Activated CD8-positive, alpha-beta memory T cell treated with anti-CD3 and anti-CD28 coated beads, Interleukin-2, amount 50 U/mL, for 24 hours (primary cell): ENCODE results near the gene HOXA6.

Experiments
- DNase-seq: peaks from one replicate; pipeline ENCODE4 v3.0.0-alpha.2; 2020; ENCODE audit errors: extremely low read depth

The HOXA6 gene

DNA sequence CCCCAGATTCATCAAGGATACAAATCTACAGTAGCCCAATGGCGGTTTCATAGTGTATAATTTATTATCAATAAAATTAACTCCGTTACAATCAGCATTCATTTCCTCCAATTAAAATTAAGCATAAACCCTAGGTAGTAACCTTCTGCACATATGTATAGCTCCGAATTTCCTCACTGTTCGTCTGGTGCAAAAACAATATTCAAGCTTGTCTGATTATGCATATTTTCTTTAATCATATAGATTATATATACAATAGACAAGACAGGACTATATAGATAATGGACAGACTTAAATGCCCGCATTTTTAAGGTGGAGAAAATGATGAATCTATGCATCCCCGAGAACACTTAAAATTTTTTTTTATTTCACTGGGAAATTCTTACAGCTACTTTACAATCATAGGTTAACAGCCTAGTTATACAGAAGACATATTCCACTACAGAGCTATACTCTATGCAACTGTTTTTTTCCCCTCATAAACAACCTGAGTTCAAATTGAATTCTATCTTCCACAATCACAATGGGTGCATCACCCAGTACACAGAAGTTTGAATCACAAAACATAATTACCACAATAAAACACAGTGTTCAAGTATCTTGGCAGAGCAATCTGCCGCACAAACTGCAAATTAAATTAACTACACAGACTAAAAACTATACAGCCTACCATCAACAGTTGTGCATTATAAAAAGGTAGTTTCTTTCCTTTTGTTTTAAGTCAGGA is 15.2 kb upstream of the HOXA6 start:
- DNase-seq, result no peak

DNA sequence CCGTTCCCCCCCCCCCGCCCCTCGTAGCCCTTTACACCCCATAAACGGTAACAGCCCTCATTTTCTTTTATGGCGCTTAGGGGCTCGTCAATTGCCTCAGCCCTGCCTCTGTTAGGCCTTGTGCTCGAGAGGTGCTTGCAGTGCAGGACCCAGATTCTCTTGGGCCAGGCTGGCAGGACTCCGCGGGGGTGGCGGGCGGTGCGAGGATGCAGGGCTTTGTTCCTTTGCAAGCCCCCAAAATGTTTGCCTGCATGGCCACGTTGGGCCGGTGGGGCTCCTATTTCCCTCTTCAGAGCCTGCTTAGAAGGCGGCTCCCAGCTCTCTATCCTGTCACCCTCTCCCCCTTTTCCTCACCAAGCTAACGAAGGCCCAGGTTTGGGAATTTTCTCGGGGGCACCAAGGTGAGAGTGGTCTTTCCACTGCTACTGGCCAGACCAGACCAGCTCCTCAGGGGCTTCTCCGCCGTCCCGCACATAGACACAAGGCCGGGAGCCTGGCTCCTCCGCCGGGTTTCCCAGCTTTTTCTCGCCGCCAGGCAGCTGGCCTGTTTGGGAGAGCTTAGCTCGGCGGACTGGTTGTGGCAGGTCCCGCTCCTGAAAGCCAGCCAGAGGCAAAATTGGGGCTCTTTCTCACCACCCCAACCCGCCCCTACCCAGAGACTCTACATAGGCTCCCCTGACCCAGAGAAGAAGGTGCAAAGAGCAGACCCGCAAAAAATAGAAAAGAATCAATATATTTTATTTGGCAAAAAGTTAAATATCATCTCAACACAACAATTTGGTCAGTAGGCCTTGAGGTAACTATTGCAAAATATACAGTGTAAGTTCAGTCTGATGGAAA is 14.4 kb upstream of the HOXA6 start:
- no peak for DNase-seq

DNA sequence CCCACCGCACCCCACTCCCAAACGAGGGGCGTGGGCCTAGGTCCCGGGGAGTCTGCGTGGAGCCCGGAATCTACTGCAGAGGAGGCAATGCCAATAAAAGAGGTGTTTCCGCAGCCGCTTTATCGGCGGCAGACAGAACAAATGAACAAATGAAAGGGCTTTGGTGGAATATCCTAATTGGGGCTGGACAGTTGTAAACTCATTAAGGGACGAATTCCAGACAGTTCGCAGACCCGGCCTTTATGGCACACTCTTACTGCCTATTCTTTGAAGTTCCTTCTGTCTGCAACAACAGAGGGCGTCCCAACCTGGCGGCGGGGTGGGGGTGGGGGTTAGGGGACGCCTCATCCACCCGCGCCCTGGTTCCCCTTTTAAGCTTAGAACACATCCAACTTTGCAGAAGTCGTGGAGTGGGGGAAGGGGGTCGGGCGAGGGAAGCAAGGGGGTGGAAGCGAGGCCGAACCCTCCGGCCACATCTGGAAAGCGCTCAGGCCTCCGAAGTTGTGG is 13.7 kb upstream of the HOXA6 start:
- no peak for DNase-seq

DNA sequence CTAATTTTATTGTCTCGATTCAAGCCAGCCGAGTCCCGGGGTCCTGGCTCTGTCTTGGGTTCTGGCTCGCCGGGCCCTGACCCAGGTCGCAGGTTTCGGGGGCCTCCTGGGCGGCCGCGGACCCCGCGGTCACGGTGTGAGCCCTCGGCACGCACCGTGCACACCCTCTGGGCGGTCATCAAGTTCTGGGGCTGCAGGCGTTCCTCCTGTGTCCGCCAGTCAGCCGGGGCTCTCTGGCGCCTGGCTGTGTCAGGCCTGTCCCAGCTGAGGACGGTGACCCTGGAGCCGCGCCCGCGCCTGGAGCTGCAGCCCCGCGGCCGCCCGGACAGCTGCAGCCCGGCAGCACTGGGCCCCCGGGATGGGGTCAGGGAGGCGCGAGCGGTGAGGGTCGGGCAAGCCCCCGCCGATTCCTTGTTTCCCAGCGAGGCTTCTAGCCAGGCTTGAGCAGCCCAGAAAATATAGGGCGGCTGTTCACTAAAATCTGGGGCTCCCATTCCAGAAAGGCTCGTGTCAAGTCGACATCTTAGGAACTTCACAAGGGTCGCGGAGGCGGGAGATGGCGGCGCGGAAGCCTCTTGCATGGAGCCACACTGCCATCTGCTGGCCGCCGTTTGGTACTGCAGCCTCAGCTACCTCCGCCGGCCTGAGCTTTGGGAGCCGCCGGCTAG is 13.1 kb upstream of the HOXA6 start:
- DNase-seq, result peak; percentile 64

DNA sequence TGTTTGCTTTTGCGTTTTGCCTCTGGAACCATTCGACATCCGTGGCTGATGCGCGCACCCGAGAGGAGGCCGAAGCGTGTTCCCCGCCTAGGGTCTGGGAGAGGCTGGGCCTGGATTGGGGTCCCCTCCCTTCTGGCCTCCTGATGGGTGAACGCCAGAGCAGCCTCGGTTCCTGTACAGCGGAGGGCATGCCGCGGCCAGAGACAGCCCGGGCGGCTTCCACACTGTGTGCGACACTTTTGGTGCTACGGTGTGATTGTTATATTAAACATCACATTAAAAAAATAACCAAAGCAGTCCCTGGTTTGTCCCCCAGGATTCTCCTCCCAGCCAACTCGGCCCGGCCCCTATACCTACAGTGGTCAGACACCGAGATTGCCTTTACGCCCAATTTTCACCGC is 12.6 kb upstream of the HOXA6 start:
- no peak for DNase-seq

DNA sequence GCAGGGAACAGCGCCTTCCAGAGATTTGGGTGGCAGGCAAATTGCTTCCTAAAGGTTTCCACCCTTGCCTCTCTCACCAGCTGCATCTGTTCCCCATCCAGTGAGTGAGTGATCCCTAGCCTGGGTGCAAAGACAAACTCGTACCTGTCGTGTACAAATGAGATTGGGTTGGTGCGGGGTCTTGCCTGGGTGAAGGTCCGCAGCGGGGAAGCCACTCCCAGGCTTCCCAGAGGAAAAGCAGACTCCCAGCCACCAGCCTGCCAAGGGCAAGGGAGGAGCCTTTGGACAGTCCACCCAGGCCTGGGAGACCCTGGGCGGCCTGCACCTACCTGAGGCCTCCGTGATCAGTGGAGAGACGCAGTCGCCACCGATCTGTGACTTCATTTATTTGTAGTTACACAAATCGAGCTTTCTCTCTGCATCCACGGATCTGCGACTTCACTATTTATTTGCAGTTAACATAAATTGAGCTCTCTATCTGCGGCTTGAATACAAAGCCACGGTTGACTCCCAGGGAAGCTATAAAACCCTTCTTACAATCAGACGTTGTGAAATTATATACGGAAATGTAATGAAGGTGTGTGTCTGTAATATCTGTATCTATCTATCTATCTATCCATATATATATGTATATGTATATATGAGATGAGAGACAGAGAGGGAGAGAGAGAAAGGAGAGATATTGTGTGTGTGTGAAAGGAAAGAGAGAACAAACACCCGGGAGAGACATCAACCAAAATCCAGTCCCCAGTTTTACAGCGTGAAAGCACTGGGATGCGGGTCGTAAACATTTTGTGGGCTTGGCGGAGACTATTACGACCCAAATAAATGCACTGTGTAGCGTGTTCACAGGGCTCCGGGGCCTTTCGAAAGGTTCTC is 11.9 kb upstream of the HOXA6 start:
- no peak for DNase-seq

- no peak for DNase-seq
Measured at GRCh38 chr7:27158436-27159265, 11.1 kb upstream of the HOXA6 start.

DNA sequence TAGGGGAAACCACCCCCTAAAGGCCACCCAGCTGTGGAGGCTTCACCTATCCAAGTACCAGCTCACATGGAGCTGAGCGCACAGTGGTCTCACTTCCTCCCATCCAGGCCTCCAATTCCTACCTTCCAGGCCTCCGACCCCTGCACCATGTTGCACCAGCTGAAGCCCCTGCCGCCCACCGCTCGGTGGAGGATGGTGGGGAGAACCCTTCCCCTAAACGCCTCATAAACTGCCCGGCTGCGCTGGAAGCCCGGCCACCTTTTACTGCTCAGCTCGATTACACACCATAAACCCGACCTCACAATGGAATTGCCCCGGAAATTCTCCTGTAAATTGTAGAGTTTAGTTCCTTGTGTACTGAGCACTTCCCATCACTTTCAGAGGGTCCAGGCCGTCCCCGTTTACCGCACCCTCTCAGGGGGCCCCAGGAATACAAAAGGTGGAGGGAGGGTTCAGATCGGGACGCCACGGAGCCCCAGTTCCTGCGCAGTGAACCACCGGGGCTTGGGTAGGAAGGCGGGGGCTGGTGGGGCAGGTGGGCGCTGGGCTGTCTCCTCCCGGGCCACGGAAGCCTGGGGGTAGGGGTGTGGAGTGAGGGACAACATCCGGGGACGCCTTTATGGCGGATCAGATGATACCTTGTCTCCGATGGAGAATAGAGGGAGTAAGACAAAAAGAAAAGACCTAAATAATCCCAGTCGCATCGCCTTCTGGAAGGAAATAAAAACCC is 10.3 kb upstream of the HOXA6 start:
- DNase-seq, result no peak

DNA sequence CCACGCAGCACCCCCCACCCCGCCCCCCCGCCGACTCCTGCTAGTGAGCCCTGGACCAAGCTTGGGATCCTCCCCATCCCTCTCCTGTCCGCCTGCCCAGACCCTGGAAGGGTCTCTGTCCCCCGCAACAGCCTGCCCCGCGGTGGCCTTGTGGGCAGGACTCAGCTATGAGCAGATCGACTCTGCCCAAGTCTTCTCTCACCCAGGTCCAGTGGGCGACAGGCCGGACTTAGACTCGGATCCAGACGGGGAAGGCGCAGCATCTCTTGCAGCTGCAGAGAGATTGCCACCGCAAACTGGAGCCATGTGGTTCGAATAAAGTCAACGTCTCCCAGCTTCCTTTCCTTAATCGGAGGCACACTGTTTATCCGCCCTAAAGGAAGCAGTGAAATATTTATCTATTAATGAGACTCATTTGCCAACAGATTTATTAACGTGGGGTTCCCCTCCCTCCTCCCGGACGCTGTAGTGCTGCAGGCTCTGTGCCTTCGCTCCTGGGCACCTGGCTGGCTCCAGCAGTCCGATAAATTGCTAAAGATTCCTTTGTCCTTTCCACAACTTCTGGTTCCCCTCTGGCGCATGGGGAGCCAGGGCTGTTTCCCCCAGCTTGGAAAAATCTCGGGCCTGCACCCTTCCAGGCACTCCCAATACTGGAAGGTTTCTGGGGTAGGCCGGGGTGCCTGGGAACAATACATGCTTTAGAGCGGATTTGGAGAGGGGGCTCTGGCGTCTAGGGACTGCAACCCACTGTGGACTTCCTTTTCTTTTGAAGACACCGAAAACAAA is 9.5 kb upstream of the HOXA6 start:
- no peak for DNase-seq

DNA sequence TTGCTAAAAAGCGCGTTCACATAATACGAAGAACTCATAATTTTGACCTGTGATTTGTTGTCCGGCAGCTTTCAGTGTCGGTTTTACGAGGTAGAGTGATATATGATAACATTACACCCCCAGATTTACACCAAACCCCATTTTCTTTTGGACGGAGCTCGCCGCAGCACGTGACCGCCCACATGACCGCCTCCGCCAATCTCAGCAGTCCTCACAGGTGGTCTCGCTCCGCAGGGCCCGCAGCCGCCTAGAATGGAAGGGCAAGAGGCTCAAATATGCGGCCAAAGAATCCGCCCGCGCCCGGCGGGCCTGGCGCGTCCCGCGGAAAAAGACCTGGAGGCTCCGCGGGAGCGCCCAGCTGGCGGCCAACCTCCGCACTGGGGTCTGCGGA is 8.9 kb upstream of the HOXA6 start, which contains the start of gene HOXA7:
HOXA7 (minus strand) TSS at position 168 of the 391 bp plus-strand sequence; CDS start at position 38, 130 bp downstream.
- DNase-seq, result no peak

GRCh38 chr7:27155816-27156507 is 8.4 kb upstream of the HOXA6 start:
- DNase-seq, result no peak

GRCh38 chr7:27154901-27155815 is 7.6 kb upstream of the HOXA6 start:
- no peak for DNase-seq

DNA sequence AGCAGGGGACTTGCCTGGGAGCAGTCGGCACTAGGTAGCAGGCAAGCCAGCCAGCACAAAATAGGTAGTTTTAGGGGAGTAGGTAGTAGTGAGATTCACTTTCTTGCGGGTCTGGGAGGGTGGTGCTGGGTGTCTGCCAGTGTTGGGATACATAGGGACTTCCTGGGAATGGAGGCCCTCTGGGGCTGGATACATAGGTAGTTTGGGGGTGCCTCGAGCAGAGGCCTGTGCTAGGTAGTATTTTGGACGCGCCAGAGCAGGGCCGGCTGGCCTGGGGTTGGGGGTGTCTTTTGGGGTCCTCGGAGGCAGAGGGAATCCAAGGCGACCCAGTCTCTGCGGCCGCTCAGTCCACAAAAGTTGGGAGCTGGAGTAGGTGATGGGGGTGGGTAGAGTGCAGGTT is 6.8 kb upstream of the HOXA6 start:
- no peak for DNase-seq

GRCh38 chr7:27153526-27153925 is 6.0 kb upstream of the HOXA6 start:
- no peak for DNase-seq

GRCh38 chr7:27152816-27153442 is 5.4 kb upstream of the HOXA6 start:
- DNase-seq, result no peak

GRCh38 chr7:27151931-27152815 is 4.6 kb upstream of the HOXA6 start, which contains the start of gene HOXA3:
Gene HOXA3, minus strand, starts transcription at chr7:27152583. Its CDS starts 41,943 bp downstream, at chr7:27110640.
- DNase-seq, result no peak
